ENCODE results near the gene ZNF25. TPM values are rescaled to one million over a fixed set of nuclear protein-coding genes. Genes with fewer than 3 reads are reported as not detected.

The ZNF25 gene
- total RNA-seq, 1 donor from 2014 or later = 8.9 TPM

DNA sequence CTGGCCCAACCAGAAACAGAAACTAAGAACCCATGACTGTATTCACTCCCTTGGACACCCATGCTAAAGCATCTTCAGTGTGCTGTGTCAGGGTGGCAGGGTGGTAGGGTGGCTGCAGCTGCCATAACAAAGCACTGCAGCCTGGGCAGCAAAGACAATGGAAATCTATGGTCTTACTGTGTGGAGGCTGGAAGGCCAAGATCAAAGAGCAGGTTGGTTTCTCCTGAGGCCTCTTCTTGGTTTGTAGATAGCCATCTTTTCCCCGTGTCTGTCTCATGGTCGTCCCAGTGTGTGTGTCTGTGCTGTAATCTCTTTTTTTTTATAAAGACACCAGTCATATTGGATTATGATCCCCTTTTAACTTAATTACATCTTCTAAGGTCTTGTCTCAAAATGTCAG, 15.2 kb upstream of the ZNF25 start:
- H3K27ac ChIP-seq = no peak overlapping the region
- intact Hi-C loops (cut with DNase I) = no loop called here
- H3K9me3 ChIP-seq = no peaks in the 10 kb centered on the region
- TF ChIP-seq, protein P1, sequence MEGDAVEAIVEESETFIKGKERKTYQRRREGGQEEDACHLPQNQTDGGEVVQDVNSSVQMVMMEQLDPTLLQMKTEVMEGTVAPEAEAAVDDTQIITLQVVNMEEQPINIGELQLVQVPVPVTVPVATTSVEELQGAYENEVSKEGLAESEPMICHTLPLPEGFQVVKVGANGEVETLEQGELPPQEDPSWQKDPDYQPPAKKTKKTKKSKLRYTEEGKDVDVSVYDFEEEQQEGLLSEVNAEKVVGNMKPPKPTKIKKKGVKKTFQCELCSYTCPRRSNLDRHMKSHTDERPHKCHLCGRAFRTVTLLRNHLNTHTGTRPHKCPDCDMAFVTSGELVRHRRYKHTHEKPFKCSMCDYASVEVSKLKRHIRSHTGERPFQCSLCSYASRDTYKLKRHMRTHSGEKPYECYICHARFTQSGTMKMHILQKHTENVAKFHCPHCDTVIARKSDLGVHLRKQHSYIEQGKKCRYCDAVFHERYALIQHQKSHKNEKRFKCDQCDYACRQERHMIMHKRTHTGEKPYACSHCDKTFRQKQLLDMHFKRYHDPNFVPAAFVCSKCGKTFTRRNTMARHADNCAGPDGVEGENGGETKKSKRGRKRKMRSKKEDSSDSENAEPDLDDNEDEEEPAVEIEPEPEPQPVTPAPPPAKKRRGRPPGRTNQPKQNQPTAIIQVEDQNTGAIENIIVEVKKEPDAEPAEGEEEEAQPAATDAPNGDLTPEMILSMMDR (IDR thresholded peaks at IDR 0.05) = no peak
- no peaks in the 10 kb centered on the region for H3K27me3 ChIP-seq
- no peaks in the 10 kb centered on the region for H3K36me3 ChIP-seq
- H3K4me3 ChIP-seq = no peak overlapping the region
- H3K4me1 ChIP-seq = no peaks in the 10 kb centered on the region
- no peak for DNase-seq (ENCODE audit: low spot score in 2 of 2)

DNA sequence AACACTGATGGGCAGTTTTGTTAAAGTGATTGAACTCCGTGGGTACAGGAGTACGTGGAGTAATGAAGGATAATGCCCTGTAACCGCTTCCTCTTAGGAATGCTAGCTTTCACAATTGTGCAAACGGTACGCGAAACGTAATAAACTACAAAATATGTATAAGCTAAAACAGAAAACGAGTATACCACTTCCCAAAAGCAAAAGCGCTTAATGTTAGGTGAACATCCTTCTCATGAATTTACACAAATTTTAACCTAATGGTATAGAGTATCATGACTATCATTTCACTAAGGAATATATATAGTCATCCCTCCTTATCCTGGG, 395 bp upstream of the ZNF25 start:
- DNase-seq (ENCODE audit: low spot score in 2 of 2) = no peak
- Histone ChIP-seq H3K4me3 (peak overlapping the region; percentile 75 to 92), H3K27ac (peak overlapping the region; percentile 97 to 98), H3K4me1 (no peaks in the 10 kb centered on the region), H3K9me3 (no peaks in the 10 kb centered on the region), H3K36me3 (no peaks in the 10 kb centered on the region), H3K27me3 (no peaks in the 10 kb centered on the region)
- intact Hi-C loops (cut with DNase I) = loop anchor here (1.0 to 10.0 kb wide), 4 partner anchors 33 to 428 kb away; partner anchors contain the start of genes ZNF248, ZNF33A and ZNF37A
- TF ChIP-seq, protein P1 (IDR thresholded peaks at IDR 0.05) = peak in 1 of 3 experiments; percentile 0

DNA sequence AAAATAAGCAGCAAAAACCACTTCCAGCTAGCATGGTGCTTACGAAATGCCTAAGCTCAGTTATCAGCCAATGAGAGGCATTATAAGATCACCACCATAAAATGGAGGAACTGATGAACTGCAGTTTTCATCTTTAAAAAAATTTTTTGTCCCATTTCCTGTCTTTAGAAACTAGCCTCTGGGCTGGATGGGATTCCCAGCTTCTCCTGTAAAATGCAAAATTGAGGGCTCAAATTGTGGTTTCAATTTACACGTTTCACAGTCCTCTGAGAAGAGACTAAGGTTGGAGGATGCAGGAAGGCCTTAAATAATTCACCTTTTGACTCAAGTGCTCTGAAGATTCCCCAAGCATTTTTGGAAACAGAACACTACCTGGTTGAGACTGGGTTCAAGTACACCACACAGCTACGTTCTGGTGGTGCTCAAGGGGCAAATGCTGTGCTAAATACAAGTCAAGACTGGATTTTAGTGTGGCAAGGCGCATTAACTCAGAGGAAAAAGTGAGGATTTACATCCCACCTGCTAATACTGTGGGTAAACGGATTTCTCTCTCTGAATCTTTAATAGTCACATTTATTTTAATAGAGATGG, 951 bp downstream of the ZNF25 start:
- TF ChIP-seq, protein P1 (IDR thresholded peaks at IDR 0.05) = no peak
- peaks cover 7 to 8% of the 10 kb centered on the region in 2 donors for H3K36me3 ChIP-seq
- H3K27me3 ChIP-seq = no peaks in the 10 kb centered on the region
- intact Hi-C loops (cut with DNase I) = loop anchor here (10.0 kb wide), 1 partner anchor 429 kb away; no protein-coding TSS in a partner anchor
- H3K4me1 ChIP-seq = no peaks in the 10 kb centered on the region
- H3K9me3 ChIP-seq = no peaks in the 10 kb centered on the region
- peak overlapping the region; percentile 97 to 98 for H3K27ac ChIP-seq
- no peak for DNase-seq (ENCODE audit: low spot score in 2 of 2)
- H3K4me3 ChIP-seq = peak overlapping the region; percentile 75 to 92

DNA sequence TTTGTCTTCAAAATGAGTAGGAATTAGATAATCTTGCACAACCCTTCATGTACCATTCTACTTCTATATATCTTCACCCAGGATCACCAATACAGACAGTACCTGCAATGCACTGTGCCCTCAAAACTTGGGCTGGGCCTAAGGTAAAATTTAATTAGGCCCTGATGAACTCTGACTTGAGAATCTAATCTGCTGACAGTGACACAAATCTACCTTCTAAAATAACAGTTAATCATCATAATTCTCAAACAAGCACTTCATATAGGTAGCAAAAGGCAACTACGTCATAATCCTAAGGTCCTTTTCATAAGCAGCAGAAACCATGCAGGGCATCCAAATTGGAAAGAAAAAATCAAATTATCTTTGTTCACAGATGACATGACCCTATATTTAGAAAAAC, 4.1 kb downstream of the ZNF25 start:
- TF ChIP-seq, protein P1 (IDR thresholded peaks at IDR 0.05) = no peak
- no peaks in the 10 kb centered on the region for H3K9me3 ChIP-seq
- intact Hi-C loops (cut with DNase I) = loop anchor here (10.0 kb wide), 1 partner anchor 432 kb away; no protein-coding TSS in a partner anchor

DNA sequence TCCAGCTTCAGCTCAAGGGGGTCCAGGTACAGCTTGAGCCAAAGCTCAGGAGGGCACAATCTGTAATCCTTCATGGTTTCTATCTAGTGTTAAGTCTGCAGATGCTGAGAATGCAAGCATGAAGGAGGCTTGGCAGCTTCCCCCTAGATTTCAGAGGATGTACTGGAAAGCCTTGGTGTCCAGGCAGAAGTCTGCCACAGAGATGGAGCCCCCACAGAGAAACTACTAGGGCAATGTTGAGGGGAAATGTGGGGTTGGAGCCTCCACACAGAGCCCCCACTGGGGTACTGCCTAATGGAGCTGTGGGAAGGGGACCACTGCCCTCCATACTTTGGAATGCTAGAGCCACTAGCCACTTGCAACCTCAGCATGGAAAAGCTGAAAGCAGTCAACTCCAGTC, 11.4 kb downstream of the ZNF25 start:
- Histone ChIP-seq H3K27me3 (no peaks in the 10 kb centered on the region), H3K36me3 (peaks cover 19 to 62% of the 10 kb centered on the region in 2 donors)
- TF ChIP-seq, protein P1 (IDR thresholded peaks at IDR 0.05) = no peak

More for the DNA sequence above, 4.1 kb downstream of the ZNF25 start:
- H3K4me1 ChIP-seq = no peaks in the 10 kb centered on the region
- no peak for DNase-seq (ENCODE audit: low spot score in 2 of 2)
- no peak overlapping the region for H3K27ac ChIP-seq
- peaks cover 15 to 30% of the 10 kb centered on the region in 2 donors for H3K36me3 ChIP-seq
- no peaks in the 10 kb centered on the region for H3K27me3 ChIP-seq
- H3K4me3 ChIP-seq = no peak overlapping the region

More for the DNA sequence above, 11.4 kb downstream of the ZNF25 start:
- Histone ChIP-seq H3K4me1 (no peaks in the 10 kb centered on the region), H3K27ac (no peak overlapping the region), H3K4me3 (no peak overlapping the region), H3K9me3 (peaks cover 10% of the 10 kb centered on the region in 2 donors)
- DNase-seq (ENCODE audit: low spot score in 2 of 2) = no peak
- intact Hi-C loops (cut with DNase I) = no loop called here
